Neural cell (in vitro differentiated cells): ENCODE measurements around the gene CCDC74A.
"Not testable (repeated sequence)": the region's sequence is repeated elsewhere in the genome, so short reads cannot be mapped to it uniquely, and the experiment has no call there.

Source experiments
- CTCF ChIP-seq: fragments of 450-650 bp; IDR thresholded peaks from 2 replicates; pipeline ENCODE4 v1.5.1; 2014; ENCODE audit warnings: antibody characterized with exemption, mild to moderate bottlenecking, moderate library complexity; ENCODE audit not compliant: poor library complexity, severe bottlenecking
- MXI1 ChIP-seq: fragments of 450-650 bp; conservative IDR thresholded peaks from 2 replicates; pipeline ENCODE4 v1.6.1; 2014; ENCODE audit warnings: antibody characterized with exemption, mild to moderate bottlenecking; ENCODE audit not compliant: poor library complexity, severe bottlenecking
- POLR2AphosphoS5 ChIP-seq: IDR thresholded peaks from 2 replicates; pipeline ENCODE4 v1.6.1; 2012

- TF ChIP-seq POLR2AphosphoS5, CTCF, MXI1: not testable (repeated sequence)
Measured at GRCh38 chr2:131536841-131537240, 9.2 kb downstream of the CCDC74A start.
